ENCODE measurements around the gene DLGAP1. TPM values are rescaled to one million over a fixed set of nuclear protein-coding genes. Genes with fewer than 3 reads are reported as not detected.
"Not testable (repeated sequence)": the region's sequence is repeated elsewhere in the genome, so short reads cannot be mapped to it uniquely, and the experiment has no call there.

The DLGAP1 gene
- polyA plus RNA-seq, 1 experiment, result 0.09 TPM

- H3K27ac ChIP-seq (ENCODE audit: low read depth, low read length), result peak overlapping the region; percentile 69
- ChIA-PET CTCF (interaction anchor here (0.7 to 2.0 kb wide), 2 partner anchors 59 to 352 kb away, joined by 3 to 9 read pairs; no protein-coding TSS in a partner anchor), POLR2A (interaction anchor here (1.2 kb wide), 1 partner anchor 59 kb away, joined by 3 read pairs; no protein-coding TSS in a partner anchor)
- no peak overlapping the region for H3K4me3 ChIP-seq (ENCODE audit: low read depth, low read length)
- no peaks in the 10 kb centered on the region for H3K9me3 ChIP-seq (ENCODE audit: control insufficient read depth, insufficient read depth, low read length)
- no peak for DNase-seq (ENCODE audit: low read depth, low spot score)
- no peaks in the 10 kb centered on the region for H3K27me3 ChIP-seq (ENCODE audit: control insufficient read depth, insufficient read depth, low read length)
- TF ChIP-seq CTCF (IDR thresholded peaks at IDR 0.05; ENCODE audit: low read depth, low read length), result no peak
Observed at GRCh38 chr18:3607309-3608098, 847.6 kb downstream of the DLGAP1 start.

DNA sequence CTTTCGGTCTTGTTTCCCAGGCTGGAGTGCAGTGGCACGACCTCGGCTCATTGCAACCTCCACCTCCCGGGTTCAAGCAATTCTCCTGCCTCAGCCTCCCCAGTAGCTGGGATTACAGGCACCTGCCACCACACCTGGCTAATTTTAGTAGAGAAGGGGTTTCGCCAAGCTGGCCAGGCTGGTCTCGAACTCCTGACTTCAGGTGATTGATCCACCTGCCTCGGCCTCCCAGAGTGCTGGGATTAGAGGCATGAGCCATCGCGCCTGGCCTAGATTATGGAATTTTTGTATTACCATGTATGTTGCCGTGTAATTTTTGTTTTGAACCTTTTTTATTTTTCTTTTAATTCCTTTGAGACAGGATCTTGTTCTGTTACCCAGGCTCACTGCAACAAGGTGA lies 848.2 kb downstream of the DLGAP1 start:
- DNase-seq (ENCODE audit: low read depth, low spot score); H3K4me3 ChIP-seq (ENCODE audit: low read depth, low read length); H3K9me3 ChIP-seq (ENCODE audit: control insufficient read depth, insufficient read depth, low read length); H3K27me3 ChIP-seq (ENCODE audit: control insufficient read depth, insufficient read depth, low read length); CTCF ChIA-PET: not testable (repeated sequence)
- POLR2A ChIA-PET, result interaction anchor here (1.2 kb wide), 1 partner anchor 59 kb away, joined by 3 read pairs; no protein-coding TSS in a partner anchor
- peak overlapping the region; percentile 69 for H3K27ac ChIP-seq (ENCODE audit: low read depth, low read length)

DNA sequence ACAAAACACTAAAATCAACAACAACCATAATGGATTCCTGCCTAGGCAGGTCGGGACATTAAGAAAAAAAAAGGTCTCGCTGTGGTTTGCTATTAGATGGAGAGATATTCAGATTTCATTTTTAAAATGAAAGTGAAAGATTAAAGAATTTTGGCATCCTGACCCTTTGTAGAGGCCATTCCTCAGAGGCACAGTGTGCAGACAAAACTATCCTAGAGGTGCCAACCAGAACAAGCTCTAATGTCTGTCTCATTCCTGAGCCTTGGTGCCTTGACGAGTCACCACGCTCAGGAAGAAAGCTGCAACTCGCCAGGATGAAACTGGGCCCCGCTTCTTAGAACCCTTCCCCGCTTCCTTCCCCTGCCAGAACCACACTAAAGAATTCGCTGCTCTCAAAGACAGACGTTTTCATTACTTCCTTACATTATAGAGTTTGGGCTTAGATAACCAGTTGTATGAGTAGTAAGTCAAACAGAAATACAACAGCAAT lies 849.1 kb downstream of the DLGAP1 start:
- no peak for TF ChIP-seq CTCF (IDR thresholded peaks at IDR 0.05; ENCODE audit: low read depth, low read length)
- ChIA-PET CTCF (interaction anchor here (0.9 to 1.9 kb wide), 6 partner anchors 12 to 264 kb away, joined by 3 to 19 read pairs (median 4); no protein-coding TSS in a partner anchor), POLR2A (interaction anchor here (1.3 to 1.9 kb wide), 6 partner anchors 10 to 152 kb away, joined by 4 to 28 read pairs (median 6); no protein-coding TSS in a partner anchor)
- Histone ChIP-seq H3K4me3 (ENCODE audit: low read depth, low read length) (peak overlapping the region; percentile 57), H3K9me3 (ENCODE audit: control insufficient read depth, insufficient read depth, low read length) (no peaks in the 10 kb centered on the region), H3K27ac (ENCODE audit: low read depth, low read length) (peak overlapping the region; percentile 100), H3K27me3 (ENCODE audit: control insufficient read depth, insufficient read depth, low read length) (no peaks in the 10 kb centered on the region)
- DNase-seq (ENCODE audit: low read depth, low spot score), result no peak

GRCh38 chr18:3605486-3605952 lies 849.6 kb downstream of the DLGAP1 start:
- H3K27me3 ChIP-seq (ENCODE audit: control insufficient read depth, insufficient read depth, low read length), result no peaks in the 10 kb centered on the region
- ChIA-PET CTCF (interaction anchor here (0.9 to 1.9 kb wide), 7 partner anchors 11 to 390 kb away, joined by 3 to 19 read pairs (median 5); no protein-coding TSS in a partner anchor), POLR2A (interaction anchor here (1.3 to 1.9 kb wide), 6 partner anchors 9 to 152 kb away, joined by 4 to 28 read pairs (median 6); no protein-coding TSS in a partner anchor)
- DNase-seq (ENCODE audit: low read depth, low spot score), result no peak
- no peak for TF ChIP-seq CTCF (IDR thresholded peaks at IDR 0.05; ENCODE audit: low read depth, low read length)
- H3K27ac ChIP-seq (ENCODE audit: low read depth, low read length), result peak overlapping the region; percentile 100
- no peaks in the 10 kb centered on the region for H3K9me3 ChIP-seq (ENCODE audit: control insufficient read depth, insufficient read depth, low read length)
- peak overlapping the region; percentile 57 for H3K4me3 ChIP-seq (ENCODE audit: low read depth, low read length)

DNA sequence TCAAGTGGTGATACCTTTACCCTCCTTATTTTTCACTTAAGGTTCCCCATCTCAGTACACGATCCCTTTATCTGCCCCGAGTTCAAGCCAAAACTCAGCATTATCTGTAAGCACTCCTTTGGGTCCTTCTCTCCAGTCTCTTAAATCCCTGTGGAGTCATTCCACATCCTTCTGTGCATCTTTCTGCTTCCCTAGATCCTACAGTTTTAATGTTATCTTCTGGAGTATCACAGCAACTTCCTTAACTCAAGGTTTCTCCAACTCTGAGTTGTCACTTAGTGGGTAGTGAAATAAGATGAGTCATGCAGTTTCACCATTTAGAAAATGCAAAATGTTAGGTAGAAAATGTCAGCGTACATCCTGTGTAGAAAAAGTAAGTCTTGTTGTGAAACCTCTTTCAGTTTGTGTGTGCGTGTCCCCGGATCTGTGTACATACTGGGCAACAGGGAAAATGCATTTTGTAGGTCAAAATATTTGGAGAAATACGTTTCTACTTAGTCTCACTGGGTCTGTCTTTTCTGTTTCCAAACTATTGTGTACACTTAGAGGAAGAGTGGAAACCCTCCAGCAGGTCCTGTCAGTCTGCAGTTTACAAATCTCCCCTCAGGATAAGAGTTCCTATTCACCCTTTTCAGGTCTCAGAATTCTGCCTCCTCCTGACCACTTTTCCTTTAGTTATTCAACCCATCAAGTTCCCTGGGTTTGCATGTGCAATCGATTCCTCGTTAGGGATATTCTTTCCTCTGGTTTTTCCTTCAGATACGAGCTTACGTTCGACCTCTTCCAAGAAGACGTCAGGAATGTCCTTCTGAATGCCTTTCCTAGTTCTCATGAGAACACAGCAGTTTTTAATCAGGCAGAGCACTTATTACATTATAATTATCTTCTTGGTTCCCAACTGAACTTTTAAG lies 850.4 kb downstream of the DLGAP1 start:
- ChIA-PET POLR2A (interaction anchor here (0.9 to 2.5 kb wide), 17 partner anchors 8 to 357 kb away, joined by 3 to 29 read pairs (median 9); no protein-coding TSS in a partner anchor), CTCF (interaction anchor here (0.8 to 2.6 kb wide), 10 partner anchors 10 to 393 kb away, joined by 3 to 22 read pairs (median 5); no protein-coding TSS in a partner anchor)
- H3K27ac ChIP-seq (ENCODE audit: low read depth, low read length), result peak overlapping the region; percentile 100
- no peaks in the 10 kb centered on the region for H3K9me3 ChIP-seq (ENCODE audit: control insufficient read depth, insufficient read depth, low read length)
- DNase-seq (ENCODE audit: low read depth, low spot score), result peak; percentile 90
- TF ChIP-seq CTCF (IDR thresholded peaks at IDR 0.05; ENCODE audit: low read depth, low read length), result no peak
- no peaks in the 10 kb centered on the region for H3K27me3 ChIP-seq (ENCODE audit: control insufficient read depth, insufficient read depth, low read length)
- peak overlapping the region; percentile 57 for H3K4me3 ChIP-seq (ENCODE audit: low read depth, low read length)

Data from AG04450 (cell line).